Measurements from ENCODE around the gene HGFAC.
"Not testable (repeated sequence)": the region's sequence is repeated elsewhere in the genome, so short reads cannot be mapped to it uniquely, and the experiment has no call there.

The HGFAC gene

GRCh38 chr4:3441501-3442459 lies at the start of gene HGFAC:
HGFAC (plus strand) TSS chr4:3441968; CDS start chr4:3442002, 34 bp downstream.
- DNase-seq: no peak

DNA sequence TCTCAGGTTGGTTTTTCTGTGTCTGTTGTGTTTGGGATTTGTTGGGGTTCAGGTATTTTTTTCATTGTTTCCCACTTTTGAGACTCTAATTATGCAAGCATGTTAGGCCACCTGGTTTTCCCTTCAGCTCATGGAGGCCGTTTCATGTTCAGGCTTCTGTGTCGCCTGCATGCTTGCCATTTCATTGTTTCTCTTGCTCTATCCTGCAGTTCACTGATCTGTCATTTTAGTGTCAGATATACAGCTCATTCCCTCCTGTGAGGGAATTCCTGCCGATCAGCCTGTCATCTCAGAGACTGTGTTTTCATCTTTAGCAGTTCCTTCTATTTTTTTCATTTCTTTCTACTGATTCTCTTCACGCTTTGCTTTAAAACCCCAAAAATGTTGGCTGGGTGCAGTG lies 49.4 kb upstream of the HGFAC start:
- DNase-seq: no peak

DNA sequence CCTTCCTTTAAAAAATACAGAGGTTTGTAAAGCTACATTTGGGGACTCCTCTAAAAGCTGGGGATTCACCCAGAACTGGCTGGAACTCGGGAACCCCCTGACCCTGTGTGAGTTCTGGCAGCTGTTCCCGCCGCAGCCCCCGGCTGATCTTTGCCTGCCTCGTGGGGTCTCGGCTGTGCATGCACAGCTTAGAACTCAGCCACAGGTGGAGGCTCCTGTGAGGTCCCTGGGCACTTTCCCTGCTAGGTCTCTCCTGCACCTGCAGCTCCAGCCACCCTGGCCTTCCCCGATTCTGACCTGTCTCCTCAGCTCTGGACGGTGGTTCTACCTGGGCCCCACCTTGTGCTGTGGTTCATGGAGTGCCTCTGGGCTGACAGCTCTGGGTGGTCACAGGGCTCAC lies 48.6 kb upstream of the HGFAC start:
- DNase-seq: no peak

DNA sequence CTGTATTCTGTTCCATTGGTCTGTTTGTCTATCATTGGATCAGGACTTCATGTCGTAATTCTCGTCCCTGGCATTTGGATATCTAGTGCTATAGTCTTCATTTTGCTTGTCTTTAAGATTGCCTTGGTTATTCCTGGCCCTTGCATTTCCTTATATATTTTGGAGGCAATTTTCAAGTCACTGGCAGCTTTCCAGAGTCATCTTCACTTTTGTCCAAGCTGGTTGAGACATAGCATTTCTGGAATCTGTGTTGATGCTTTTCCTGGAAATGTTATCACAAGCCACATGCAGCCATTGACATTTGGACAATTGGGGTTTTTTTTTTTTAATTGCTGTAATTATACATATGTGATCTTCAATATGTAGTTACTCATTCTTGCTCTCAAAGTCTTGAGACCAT lies 45.2 kb upstream of the HGFAC start:
- no peak for DNase-seq

GRCh38 chr4:3397128-3397527 lies 44.6 kb upstream of the HGFAC start:
- DNase-seq: no peak

DNA sequence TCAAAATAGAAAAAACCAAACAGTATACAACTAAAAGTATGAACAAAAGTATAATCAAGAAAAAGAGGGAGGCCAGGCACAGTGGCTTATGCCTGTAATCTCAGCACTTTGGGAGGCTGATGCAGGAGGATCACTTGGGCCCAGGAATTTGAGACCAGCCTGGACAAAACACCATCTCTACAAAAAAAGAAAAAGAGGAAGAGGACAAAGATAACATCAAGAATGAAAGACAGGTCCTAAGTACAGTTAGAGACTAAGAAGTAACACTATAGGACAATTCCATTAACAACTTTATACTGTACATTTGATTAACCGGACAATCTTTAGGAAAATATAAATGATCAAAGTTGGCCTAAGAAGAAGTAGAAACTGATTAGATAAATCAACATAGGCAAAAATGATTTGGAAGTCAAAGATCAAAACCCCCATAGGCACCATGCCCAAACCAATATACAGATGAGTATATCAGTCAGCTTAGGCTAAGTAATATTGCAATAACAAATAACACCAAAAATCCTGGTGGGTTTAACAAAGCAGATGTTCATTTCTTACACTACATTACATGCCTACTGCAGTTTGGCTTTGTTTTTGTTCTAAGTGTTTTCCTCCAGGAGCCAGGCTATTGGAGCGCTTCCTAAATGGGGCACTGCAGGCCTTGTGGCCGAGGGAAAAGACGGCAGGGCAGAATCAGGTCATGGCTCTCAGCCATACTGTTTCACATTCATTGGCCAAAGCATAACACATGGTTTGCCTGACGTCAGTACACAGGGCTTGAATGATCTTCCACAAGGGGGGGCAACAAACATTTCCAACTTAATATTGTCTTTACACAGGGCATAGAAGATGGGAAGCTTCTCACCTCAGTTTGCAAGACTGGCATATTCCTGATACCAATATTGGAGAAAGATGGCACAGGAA lies 42.2 kb upstream of the HGFAC start:
- DNase-seq: no peak

- DNase-seq: no peak
Measured at GRCh38 chr4:3401436-3402171, 40.2 kb upstream of the HGFAC start.

GRCh38 chr4:3402491-3403347 lies 39.0 kb upstream of the HGFAC start:
- DNase-seq: no peak

DNA sequence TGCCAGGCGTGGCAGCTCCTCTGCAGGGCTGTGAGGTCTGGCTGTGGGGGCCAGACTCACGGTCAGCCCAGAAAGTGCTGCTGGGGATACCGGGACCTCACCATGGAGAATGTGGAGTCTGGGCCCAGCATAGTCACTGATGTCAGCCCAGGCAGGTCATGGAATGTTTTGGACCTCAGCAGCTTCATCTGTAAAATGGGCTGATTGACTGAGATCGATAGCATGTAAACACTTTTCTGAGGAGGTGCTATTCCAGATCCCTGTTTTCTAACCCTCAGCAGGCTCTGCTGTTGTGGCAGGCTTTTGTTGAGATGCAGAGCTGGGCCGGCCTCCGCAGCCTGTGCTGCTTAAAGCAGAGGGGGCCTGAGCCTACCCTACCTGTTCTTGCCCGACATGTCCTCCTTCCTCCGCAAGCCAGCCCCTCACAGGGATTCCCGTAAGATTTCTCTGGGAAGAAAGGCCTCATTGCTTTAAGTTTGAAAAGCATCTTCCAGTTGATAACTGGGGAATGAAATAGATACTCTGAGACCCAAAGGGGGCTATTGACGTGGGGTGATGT lies 38.3 kb upstream of the HGFAC start:
- no peak for DNase-seq

DNA sequence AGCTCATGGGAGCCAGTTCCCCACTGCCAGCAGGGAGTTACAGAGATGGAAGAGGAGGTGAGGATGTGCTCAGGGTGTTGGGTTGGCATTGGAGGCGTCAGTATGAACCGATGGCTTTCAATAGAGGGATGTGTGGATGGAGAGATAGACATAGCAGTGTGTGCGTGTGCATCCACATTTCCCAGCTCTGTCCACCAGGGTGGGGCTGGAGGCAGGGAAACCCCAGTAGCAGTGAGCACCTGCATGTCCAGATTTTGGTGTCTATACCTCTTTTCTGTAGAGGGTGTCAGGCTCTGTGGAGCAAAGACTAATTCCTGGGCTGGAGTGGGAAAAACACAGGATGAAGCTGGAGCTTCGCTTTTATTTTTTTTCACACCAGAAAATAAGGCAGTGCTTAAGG lies 37.2 kb upstream of the HGFAC start:
- no peak for DNase-seq

GRCh38 chr4:3405176-3405575 lies 36.6 kb upstream of the HGFAC start:
- no peak for DNase-seq

GRCh38 chr4:3406021-3406420 lies 35.7 kb upstream of the HGFAC start:
- no peak for DNase-seq

GRCh38 chr4:3406431-3406830 lies 35.3 kb upstream of the HGFAC start:
- DNase-seq: no peak

GRCh38 chr4:3407171-3407771 lies 34.5 kb upstream of the HGFAC start:
- DNase-seq: peak; percentile 73

- peak; percentile 32 for DNase-seq
Measured at GRCh38 chr4:3407930-3408792, 33.6 kb upstream of the HGFAC start.

DNA sequence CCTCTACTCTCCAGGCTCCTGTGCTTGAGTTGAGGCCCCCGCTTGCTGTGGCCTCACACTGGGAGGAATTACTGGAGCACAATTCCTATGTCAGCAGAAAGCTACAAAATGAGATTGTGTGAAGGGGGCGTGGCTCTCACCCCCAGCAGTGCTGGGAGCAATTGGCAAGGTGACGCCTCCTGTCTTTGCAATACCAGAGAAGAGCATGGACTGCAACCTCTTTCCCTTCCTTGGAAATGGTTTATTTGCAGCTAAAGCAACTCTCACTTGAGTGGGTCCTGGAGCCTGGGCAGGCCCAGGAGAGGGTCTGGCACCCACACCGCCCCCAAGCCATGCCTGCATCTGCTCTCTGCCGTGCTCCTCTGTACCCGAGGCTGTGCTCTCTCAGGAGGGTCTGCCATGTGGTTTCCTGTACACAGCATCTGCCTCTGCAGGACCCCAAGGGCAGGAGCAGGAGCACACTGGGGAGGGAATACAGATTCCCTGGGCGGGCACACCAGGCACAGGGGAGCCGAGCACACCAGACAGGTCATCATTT lies 32.9 kb upstream of the HGFAC start:
- no peak for DNase-seq

GRCh38 chr4:3409571-3410091 lies 32.1 kb upstream of the HGFAC start:
- DNase-seq: peak; percentile 29

DNA sequence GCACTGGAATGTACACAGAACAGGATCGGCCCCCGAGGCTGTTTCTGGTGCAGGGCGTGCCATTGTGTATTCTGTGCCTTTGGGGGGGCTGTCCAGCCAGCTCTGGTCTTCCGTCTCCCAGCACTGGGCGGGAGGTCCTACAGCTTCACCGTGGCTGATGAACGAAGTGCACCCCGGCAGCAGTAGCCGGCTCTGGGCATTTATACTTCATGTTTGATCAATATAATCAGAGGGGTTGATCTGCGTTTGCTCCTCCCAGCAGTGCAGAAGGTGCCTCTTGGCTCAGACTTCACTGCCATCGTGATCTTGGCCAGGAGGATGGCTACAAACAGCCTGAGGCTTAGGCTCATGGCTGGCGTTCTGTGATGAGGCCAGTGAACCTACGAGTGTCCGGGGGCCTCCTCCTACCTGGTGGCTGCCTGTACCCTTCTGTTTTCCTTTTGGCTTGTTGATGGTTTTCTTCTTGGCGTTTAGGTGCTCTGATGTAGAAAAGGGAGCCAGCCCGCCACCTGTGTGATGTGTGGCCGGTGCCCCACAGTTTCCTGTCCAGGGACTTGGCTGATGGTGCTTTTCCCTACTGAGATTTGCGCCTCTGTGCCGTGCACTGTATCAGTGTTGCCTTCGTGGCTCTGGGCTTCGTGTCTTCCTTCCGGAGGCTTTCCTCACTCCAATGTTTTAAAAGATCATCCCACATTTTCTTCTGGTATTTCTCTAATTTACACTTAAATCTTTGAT lies 31.2 kb upstream of the HGFAC start:
- no peak for DNase-seq

- DNase-seq: not testable (repeated sequence)
Measured at GRCh38 chr4:3411190-3411589, 30.6 kb upstream of the HGFAC start.
